HFFc6 (cell line): Measurements from ENCODE around the gene LETMD1. TPM values are rescaled to one million over a fixed set of nuclear protein-coding genes. Genes with fewer than 3 reads are reported as not detected.

Experiments
- DNase-seq: peaks from one replicate; pipeline ENCODE4 v3.0.0-alpha.2; 2018
- H3K27ac Mint-ChIP-seq: 2 replicates; pipeline ENCODE4 v1.8.0; 2020; ENCODE audit warnings: mild to moderate bottlenecking, mixed read lengths
- H3K27me3 Mint-ChIP-seq: 2 replicates; pipeline ENCODE4 v1.8.0; 2021; ENCODE audit warnings: mild to moderate bottlenecking, moderate library complexity, mixed read lengths; ENCODE audit not compliant: insufficient read depth
- H3K36me3 Mint-ChIP-seq: 2 replicates; pipeline ENCODE4 v1.8.0; 2021; ENCODE audit warnings: low read depth, mixed read lengths
- H3K4me1 Mint-ChIP-seq: 2 replicates; pipeline ENCODE4 v1.8.0; 2020; ENCODE audit warnings: low read depth, mixed read lengths
- H3K4me3 Mint-ChIP-seq: 2 replicates; pipeline ENCODE4 v1.8.0; 2020; ENCODE audit warnings: mild to moderate bottlenecking, moderate library complexity, mixed read lengths
- H3K9me3 Mint-ChIP-seq: 2 replicates; pipeline ENCODE4 v1.8.0; 2020; ENCODE audit warnings: mild to moderate bottlenecking, mixed read lengths
- CTCF ChIP-seq: fragments of 200-600 bp; sonication (generic); IDR thresholded peaks from 2 replicates; pipeline ENCODE4 v1.5.0; 2021; ENCODE audit warnings: antibody characterized with exemption, mild to moderate bottlenecking
- total RNA-seq, 6 experiments: library from RNA; stranded (reverse); fragmentation: NEBNext Ultra II Directional; extraction: Animal tissue kit (Norgen Biotek cat#: 25700); gene quantifications; 2 replicates in 1 of 6; 3 replicates in 5 of 6; pipeline ENCODE4 v1.2.3, GENCODE V29; 2021

The LETMD1 gene
- total RNA-seq, 6 experiments from 2014 or later: 19.6 to 27.6 (median 25.2) TPM

GRCh38 chr12:51090705-51091229 is 42.6 kb downstream of the LETMD1 start:
- Mint-ChIP-seq H3K9me3 (no peaks in the 10 kb centered on the region), H3K36me3 (peaks cover 4% of the 10 kb centered on the region; the same call in 1 of the 2 replicates), H3K4me1 (no peaks in the 10 kb centered on the region), H3K27me3 (no peaks in the 10 kb centered on the region; the same call in none of the 2 replicates), H3K27ac (no peak overlapping the region), H3K4me3 (no peak overlapping the region)
- no peak for DNase-seq
- TF ChIP-seq CTCF: no peak

GRCh38 chr12:51098611-51099010 is 50.5 kb downstream of the LETMD1 start:
- no peak overlapping the region for H3K4me3 Mint-ChIP-seq
- no peak for DNase-seq
- H3K9me3 Mint-ChIP-seq: no peaks in the 10 kb centered on the region
- H3K4me1 Mint-ChIP-seq: no peaks in the 10 kb centered on the region
- H3K36me3 Mint-ChIP-seq: peaks cover 14% of the 10 kb centered on the region; the same call in 1 of the 2 replicates
- no peak overlapping the region; the same call in 1 of the 2 replicates for H3K27ac Mint-ChIP-seq
- no peaks in the 10 kb centered on the region; the same call in none of the 2 replicates for H3K27me3 Mint-ChIP-seq
- no peak for TF ChIP-seq CTCF

GRCh38 chr12:51103977-51104376 is 55.9 kb downstream of the LETMD1 start:
- no peaks in the 10 kb centered on the region; the same call in 1 of the 2 replicates for H3K27me3 Mint-ChIP-seq
- no peak for TF ChIP-seq CTCF
- H3K27ac Mint-ChIP-seq: no peak overlapping the region
- H3K36me3 Mint-ChIP-seq: peaks cover 27% of the 10 kb centered on the region
- no peak for DNase-seq
- no peaks in the 10 kb centered on the region for H3K9me3 Mint-ChIP-seq
- no peaks in the 10 kb centered on the region for H3K4me1 Mint-ChIP-seq
- H3K4me3 Mint-ChIP-seq: no peak overlapping the region

GRCh38 chr12:51108136-51108535 is 60.0 kb downstream of the LETMD1 start:
- H3K36me3 Mint-ChIP-seq: peaks cover 21% of the 10 kb centered on the region
- no peak overlapping the region for H3K4me3 Mint-ChIP-seq
- no peak overlapping the region for H3K27ac Mint-ChIP-seq
- no peaks in the 10 kb centered on the region for H3K4me1 Mint-ChIP-seq
- H3K9me3 Mint-ChIP-seq: no peaks in the 10 kb centered on the region
- H3K27me3 Mint-ChIP-seq: no peaks in the 10 kb centered on the region
- DNase-seq: no peak
- no peak for TF ChIP-seq CTCF

Other genes starting within 250 kb of the LETMD1 start
- not detected for gene TMPRSS12, start 205.4 kb upstream of the LETMD1 start, total RNA-seq
- gene HIGD1C, start 95.8 kb upstream of the LETMD1 start, total RNA-seq: not detected
- gene SLC11A2, start 21.9 kb upstream of the LETMD1 start, total RNA-seq: 10 to 100 TPM; 32.0 to 37.4 (median 34.0) TPM
- 10 to 100 TPM; 21.2 to 28.6 (median 24.1) TPM for gene CSRNP2, start 35.3 kb downstream of the LETMD1 start, total RNA-seq
- gene TFCP2, start 124.8 kb downstream of the LETMD1 start, total RNA-seq: 10 to 100 TPM; 23.6 to 26.5 (median 25.8) TPM
- gene POU6F1, start 169.7 kb downstream of the LETMD1 start, total RNA-seq: 1 to 10 TPM; 3.6 to 5.8 (median 4.2) TPM
- gene DAZAP2, start 190.5 kb downstream of the LETMD1 start, total RNA-seq: 100 to 1,000 TPM in 4 of 6 experiments, 10 to 100 TPM in 2; 84.7 to 137 (median 117) TPM
- 10 to 100 TPM; 30.0 to 43.5 (median 32.5) TPM for gene SMAGP, start 222.1 kb downstream of the LETMD1 start, total RNA-seq